HG02571 (cell line): Measurements from ENCODE around the gene SLC2A1.
"Not testable (repeated sequence)": the region's sequence is repeated elsewhere in the genome, so short reads cannot be mapped to it uniquely, and the experiment has no call there.

Experiments used
- ATAC-seq: cut with Tn5 transposase; IDR thresholded peaks from one replicate; pipeline ENCODE4 v1.9.1; 2021; ENCODE audit warnings: mild to moderate bottlenecking, moderate library complexity; ENCODE audit not compliant: unreplicated experiment

SLC2A1 gene

GRCh38 chr1:42914092-42914627, 44.5 kb downstream of the SLC2A1 start:
- ATAC-seq, result no peak

GRCh38 chr1:42913426-42914091, 45.1 kb downstream of the SLC2A1 start:
- ATAC-seq, result no peak

GRCh38 chr1:42910985-42911384, 47.7 kb downstream of the SLC2A1 start:
- ATAC-seq, result no peak

GRCh38 chr1:42908046-42908445, 50.6 kb downstream of the SLC2A1 start:
- no peak for ATAC-seq

- no peak for ATAC-seq
Measured at GRCh38 chr1:42904434-42904833, 54.2 kb downstream of the SLC2A1 start.

GRCh38 chr1:42899960-42900359, 58.7 kb downstream of the SLC2A1 start:
- ATAC-seq, result not testable (repeated sequence)

- ATAC-seq, result no peak
Measured at GRCh38 chr1:42891465-42892138, 67.1 kb downstream of the SLC2A1 start.

DNA sequence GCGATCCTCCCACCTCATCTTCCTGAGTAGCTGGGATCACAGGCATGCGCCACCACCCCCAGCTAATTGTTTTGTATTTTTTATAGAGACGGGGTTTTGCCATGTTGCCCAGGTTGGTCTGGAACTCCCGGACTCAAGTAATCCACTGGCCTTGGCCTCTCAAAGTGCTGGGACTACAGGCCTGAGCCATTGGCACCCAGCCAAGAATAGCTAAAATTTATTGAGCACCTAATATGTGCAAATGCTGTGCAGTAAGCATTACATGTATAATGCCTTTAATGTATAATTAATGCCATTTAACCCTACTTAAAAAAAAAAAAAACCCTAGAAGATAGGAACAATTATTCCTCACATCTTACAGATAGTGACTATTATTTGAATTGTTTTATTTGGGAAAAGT, 69.4 kb downstream of the SLC2A1 start:
- ATAC-seq, result no peak

DNA sequence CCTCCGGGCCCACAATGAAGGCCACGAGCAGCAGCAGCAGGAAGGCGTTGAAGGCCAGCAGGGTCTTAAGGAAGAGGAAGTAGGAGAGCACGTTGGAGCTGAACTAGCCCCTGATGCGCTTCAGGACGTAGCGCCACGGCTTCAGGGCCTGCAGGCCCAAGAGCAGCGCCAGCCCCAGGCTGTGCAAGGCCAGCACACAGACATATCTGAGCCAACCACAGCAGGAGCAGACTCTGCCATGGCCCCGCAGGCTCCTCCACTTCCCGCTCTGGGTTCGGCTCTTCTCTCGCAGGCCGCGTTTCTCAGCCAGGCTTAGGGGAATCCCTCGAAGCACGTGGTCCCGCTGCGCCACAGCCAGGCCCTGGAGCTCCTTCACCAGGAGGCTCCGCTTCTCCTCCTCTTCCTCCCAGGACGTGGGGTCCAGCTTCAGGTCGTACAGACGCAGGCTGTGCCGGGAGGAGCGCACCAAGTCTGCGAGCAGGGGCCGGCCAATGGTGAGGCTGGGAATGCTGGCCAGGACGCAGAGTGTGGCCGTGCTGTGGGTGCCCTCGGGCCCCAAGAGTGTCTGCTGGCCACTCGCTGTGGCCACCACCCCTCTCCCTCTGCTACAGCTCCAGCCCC, 70.5 kb downstream of the SLC2A1 start:
- ATAC-seq, result no peak

DNA sequence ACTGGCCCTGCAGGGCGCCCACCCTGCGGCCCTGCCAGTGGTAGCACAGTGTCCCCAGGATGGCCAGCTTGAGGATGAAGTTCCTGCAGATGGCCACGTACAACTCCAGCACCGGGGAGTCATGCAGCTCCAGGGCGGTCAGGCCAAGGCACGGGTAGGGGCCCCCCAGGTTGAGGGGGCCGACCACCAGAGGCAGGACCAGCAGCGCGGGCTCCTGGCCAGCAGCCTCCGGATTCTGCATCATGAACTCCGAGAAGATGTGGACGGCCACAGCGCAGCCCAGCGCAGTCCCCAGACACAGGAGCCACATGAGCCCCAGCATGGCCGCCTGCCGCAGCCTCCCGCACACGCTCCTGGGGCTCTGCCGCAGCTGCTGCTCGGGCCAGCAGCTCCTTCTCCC, 71.3 kb downstream of the SLC2A1 start:
- no peak for ATAC-seq

- ATAC-seq, result no peak
Measured at GRCh38 chr1:42886800-42887199, 71.9 kb downstream of the SLC2A1 start.

DNA sequence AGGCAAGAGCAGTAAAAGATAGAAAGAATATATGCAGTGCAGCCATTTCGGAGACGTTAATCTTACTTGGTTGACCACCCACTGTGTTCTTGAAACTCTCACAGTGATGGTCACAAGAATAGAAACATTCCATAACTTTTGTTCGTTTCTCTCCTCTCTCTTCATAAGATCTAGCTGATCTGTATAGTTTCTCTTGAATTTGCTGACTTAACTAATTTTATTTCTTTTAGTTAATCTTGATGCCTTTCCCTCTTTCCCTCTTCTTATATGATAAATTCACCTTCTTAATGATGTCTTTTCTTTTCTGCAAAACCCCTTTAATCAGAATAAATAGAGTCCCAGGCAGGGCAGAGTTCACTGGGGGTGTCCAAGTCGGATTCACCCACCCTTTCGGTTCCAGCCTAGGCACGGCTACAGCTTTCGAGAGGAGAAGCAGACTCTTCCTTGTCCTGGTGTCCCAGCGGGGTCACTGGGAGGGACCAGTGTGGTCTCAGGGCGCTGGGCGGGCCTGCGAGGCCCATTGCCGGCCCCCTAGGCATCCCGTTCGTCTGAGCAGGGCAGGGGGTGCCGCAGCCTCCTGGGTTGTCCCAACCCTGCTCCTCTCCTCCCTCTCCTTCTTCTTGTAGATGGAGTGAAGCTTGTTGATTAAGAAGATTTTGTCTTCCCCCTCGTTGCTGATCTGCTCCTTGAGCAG, 72.5 kb downstream of the SLC2A1 start:
- ATAC-seq, result no peak

- no peak for ATAC-seq
Measured at GRCh38 chr1:42880384-42880783, 78.3 kb downstream of the SLC2A1 start.

- no peak for ATAC-seq
Measured at GRCh38 chr1:42877380-42877779, 81.3 kb downstream of the SLC2A1 start.

DNA sequence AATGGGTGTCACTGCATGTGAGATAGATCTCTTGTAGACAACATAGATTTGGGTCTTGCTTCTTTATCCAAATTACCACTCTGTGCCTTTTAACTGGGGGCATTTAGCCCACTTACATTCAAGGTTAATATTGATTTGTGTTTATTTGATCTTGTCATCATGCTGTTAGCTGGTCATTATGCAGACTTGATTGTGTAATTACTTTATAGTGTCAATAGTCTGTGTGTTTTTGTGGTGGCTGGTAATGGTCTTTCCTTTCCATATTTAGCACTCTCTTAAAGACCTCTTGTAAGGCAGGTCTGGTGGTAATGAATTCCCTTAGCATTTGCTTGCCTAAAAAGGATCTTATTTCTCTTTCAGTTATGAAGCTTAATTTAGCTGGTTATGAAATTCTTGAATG, 82.7 kb downstream of the SLC2A1 start:
- ATAC-seq, result no peak
